ENCODE results near the gene JAM3.

- TF ChIP-seq POLR2AphosphoS5 (IDR thresholded peaks at IDR 0.05; ENCODE audit: low read depth, low read length) (no peak), TAF1 (IDR thresholded peaks at IDR 0.05; ENCODE audit: borderline replicate concordance, low read depth, low read length) (no peak)
Observed at GRCh38 chr11:134100171-134100570, 31.3 kb downstream of the JAM3 start.
